Activated CD4-positive, alpha-beta T cell treated with anti-CD3 and anti-CD28 coated beads, Interleukin-10, Interleukin-2, amounts not matched to agents 100 ng/mL and 50 ng/mL, durations not matched to agents 16 hours and 8 hours (primary cell): Measurements from ENCODE around the gene MVB12A.

Experiments used
- DNase-seq: peaks from one replicate; pipeline ENCODE4 v3.0.0-alpha.2; 2020

MVB12A gene

GRCh38 chr19:17405250-17406045 lies 14.4 kb upstream of the MVB12A start, which contains the start of gene BST2:
BST2 (minus strand) TSS chr19:17405630; CDS start chr19:17405575, 55 bp downstream.
- DNase-seq: peak; percentile 90

DNA sequence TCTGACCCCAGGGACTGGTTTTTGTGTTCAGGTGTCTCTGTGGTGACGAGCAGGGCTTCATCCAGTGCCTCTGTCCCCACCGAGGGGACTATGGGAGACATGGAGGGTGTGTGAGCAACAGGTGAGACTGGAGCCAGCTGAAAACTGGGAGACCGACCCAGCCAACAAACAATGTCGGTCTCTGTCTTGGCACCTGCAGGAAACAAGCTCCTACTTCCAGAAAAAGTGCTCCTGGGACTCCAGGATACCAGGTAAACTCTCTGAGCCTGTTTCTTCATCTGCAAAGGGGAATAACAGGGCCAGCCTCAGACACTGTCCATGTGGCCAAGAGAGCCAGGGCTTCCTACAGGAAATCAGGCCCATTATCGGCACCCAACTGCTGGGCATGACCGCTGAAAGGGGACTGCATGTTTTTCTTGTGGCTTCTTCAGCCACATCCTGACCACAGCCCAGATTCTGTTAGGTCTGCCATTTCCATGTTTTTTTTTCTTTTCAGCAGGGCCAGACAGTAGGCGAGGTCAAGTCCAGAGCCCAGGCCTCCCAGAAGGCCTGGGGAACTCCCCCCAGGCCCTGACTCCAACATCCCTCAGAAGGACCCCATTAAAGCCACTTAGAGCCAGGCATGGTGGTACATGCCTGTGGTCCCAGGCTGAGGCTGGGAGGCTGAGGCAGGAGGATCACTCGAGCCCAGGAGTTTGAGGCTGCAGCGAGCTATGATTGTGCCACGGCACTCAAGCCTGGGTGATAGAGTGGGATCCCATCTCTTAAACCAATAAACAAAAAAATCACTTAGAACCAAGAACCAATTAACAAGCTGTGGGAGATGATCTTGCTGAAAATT lies 13.6 kb upstream of the MVB12A start:
- peak; percentile 73 for DNase-seq

- peak; percentile 34 for DNase-seq
Observed at GRCh38 chr19:17406887-17407196, 13.0 kb upstream of the MVB12A start.

GRCh38 chr19:17409990-17410389 lies 9.9 kb upstream of the MVB12A start:
- no peak for DNase-seq

DNA sequence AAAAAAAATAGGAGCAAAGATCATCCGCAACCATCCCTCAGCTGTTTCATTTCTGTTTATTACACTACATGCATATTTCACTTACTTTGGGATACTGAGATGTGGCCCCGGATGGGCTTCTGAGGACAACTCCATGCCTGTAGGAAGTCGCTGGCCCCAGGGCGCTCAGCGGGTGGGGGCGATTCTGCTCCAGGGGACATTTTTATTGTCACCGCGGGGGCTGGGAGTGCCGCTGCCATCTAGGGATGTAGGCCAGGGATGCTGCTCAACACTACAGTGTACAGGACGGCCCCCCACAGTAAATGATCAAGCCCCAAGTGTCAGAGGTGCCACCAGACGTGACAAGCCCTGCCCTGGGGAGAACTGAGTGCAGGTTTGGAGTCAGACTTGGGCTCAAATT lies 8.0 kb upstream of the MVB12A start:
- DNase-seq: no peak

GRCh38 chr19:17414097-17414496 lies 5.8 kb upstream of the MVB12A start:
- no peak for DNase-seq

GRCh38 chr19:17415121-17415520 lies 4.7 kb upstream of the MVB12A start:
- DNase-seq: no peak

- DNase-seq: no peak
Observed at GRCh38 chr19:17418710-17419109, 1.1 kb upstream of the MVB12A start.

DNA sequence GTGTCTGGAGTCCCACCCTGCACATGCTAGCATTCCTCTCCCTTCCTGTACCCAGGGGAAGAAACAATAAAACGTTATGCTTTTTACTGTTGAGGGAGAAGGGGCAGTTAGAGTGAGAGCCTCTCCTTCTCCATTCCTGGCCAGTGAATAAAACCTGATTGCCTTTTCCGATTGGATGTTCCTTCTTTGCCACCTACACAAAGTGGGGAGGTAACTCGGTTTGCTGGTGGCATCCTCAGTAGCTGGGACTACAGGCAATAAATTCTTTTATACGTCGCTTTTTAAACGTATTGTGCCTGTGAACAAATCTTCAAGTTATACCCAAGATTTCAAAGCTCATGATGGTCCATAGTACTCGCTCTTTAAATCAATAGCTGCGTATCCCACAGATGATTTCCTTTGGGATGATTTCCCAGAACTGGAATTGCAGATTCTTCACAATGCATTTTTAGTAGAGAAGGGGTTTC lies 660 bp upstream of the MVB12A start:
- DNase-seq: no peak

- peak; percentile 52 for DNase-seq
Observed at GRCh38 chr19:17420475-17420924, 653 bp downstream of the MVB12A start.

DNA sequence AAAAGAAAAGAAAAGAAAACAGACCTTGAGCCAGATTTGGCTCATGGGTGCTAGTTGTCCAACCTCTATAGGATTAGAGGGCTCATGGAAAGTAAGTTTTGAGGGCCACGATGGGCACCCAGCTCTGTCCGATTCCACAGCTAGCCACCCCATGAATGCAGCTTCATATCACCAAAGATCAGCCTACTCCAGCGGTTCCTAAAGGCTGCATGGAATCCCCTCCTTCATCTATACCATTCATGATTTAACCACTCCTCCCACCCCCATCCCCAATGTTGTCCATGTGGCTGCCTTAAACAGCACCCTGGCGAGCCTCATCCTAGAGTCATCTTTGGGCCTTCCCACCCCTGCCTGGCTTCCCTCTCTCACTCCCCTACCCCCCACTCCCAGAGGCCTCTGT lies 2.1 kb downstream of the MVB12A start:
- DNase-seq: no peak

- DNase-seq: no peak
Observed at GRCh38 chr19:17423429-17424208, 3.8 kb downstream of the MVB12A start.

- DNase-seq: peak; percentile 61
Observed at GRCh38 chr19:17424743-17425365, 5.0 kb downstream of the MVB12A start.

GRCh38 chr19:17429641-17430113 lies 9.8 kb downstream of the MVB12A start:
- no peak for DNase-seq

DNA sequence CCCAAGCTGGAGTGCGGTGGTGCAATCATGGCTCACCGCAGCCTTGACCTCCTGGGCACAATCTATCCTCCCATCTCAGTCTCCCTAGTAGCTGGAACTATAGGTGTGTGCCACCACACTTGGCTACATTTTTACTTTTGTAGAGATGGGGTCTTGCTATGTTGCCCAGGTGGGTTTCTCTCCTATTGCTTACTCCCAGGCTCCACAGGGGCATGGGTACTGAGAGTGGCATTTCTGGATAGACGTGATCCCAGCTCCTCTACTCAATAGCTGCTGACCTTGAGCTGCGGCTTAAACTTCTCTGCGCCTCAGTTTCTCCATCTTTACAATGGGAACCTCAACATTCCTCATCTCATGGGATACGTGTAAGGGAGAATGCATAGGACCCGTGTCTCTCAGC lies 11.6 kb downstream of the MVB12A start:
- no peak for DNase-seq

DNA sequence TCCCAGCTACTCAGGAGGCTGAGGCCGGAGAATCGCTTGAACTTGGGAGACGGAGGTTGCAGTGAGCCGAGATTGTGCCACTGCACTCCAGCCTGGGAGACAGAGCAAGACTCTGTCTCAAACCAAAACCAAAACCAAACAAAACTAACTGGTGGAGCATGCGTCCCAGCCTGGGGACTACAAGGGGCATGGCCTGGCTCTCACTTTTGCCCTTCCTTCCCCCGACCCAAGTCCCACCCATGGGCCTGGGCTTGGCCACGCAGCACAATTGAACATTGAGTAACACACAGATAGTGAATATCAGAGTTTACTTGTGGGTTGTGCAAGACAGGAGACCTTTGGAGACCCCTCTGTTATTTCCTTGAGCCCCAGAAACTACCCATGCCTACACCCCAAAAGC lies 15.4 kb downstream of the MVB12A start:
- no peak for DNase-seq

DNA sequence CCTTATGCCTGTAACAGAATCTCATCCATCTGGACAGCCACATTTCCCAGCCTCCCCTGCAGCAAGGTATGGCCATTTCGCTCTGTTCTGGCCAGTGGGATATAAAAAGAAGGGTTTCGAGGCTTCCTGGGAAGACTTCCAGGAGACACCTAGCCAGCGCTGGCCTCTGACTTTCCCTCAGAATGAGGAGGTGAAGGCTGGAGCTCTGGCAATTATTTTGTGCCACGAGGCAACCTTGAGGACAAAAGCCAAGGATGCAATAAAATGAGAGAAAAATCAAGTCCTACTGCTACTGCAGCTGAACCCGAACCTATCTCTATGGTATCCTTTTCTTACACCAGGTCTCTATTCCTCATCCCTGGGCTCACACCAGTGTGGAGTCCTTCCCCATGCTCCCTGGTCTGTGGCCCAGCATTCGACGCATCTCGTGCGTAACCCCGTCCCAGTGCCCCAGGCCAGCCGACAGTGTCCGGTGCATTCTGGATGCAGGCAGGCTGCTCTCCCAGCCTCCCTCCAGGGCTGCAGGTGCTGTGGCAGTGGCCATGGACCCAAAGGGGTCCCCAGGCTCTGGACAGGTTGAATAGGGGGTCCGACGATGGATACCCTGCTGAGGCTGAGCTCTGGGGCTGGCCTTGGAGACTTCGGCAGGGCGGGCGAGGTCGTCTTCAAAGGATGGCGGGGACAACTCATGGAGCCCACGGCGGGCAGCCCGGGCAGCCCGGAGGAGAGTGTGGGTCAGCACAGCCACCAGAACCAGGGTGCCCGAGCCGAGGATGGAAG lies 16.4 kb downstream of the MVB12A start:
- DNase-seq: no peak

DNA sequence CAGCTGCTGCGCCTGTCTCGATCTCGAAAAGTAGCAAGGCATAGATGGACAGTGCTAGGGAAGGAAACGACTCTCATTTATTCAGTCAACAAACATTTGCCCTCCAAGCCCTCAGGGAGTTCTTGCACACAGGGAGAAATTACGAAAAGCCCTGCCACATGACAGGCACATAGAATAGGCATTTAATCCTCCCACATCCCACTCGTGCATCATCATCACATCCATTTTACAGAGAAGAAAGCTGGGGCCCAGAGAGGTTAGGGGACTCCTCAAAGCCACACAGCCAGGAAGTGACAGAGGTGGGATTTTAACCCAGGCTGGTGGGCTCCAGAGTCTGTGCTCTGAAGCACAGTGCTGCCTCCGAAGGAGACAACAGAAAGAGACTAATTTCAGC lies 17.0 kb downstream of the MVB12A start:
- no peak for DNase-seq

- peak; percentile 30 for DNase-seq
Observed at GRCh38 chr19:17441241-17442021, 21.6 kb downstream of the MVB12A start.

- DNase-seq: no peak
Observed at GRCh38 chr19:17445526-17446165, 25.8 kb downstream of the MVB12A start.
